ENCODE measurements around the gene TSR1.

DNA sequence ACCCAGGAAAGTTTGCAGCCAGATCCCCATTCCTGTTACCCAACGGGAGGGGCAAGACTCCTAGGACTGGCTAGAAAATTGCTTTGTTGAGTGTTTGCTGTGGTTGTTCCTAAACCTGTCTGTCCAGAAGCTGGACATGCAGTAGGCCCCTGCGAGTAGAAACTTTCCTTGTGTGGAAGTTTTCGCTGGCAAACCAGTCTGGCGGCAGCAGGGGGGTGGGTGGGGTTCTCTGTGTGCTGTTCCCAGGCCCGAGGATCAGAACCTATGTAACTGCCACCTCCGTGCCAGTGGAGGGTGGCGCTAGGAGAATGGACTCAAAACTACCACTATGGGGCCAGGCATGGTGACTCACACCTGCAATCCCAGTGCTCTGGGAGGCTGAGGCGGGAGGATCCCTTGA is 10.2 kb upstream of the TSR1 start:
- TF ChIP-seq L3MBTL2 (conservative IDR thresholded peaks at IDR 0.05) (no peak), FOXA1 (IDR thresholded peaks at IDR 0.05) (no peak), ZNF384 (IDR thresholded peaks at IDR 0.05) (no peak), SUZ12 (IDR thresholded peaks at IDR 0.05) (no peak), FOXK2 (IDR thresholded peaks at IDR 0.05) (no peak), SP1 (IDR thresholded peaks at IDR 0.05) (no peak), TARDBP (IDR thresholded peaks at IDR 0.05) (no peak)
- TF ChIP-seq, protein P1, sequence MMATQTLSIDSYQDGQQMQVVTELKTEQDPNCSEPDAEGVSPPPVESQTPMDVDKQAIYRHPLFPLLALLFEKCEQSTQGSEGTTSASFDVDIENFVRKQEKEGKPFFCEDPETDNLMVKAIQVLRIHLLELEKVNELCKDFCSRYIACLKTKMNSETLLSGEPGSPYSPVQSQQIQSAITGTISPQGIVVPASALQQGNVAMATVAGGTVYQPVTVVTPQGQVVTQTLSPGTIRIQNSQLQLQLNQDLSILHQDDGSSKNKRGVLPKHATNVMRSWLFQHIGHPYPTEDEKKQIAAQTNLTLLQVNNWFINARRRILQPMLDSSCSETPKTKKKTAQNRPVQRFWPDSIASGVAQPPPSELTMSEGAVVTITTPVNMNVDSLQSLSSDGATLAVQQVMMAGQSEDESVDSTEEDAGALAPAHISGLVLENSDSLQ (IDR thresholded peaks at IDR 0.05), result no peak

Measured in HEK293T (cell line).